ENCODE results near the gene MAML2. TPM values are rescaled to one million over a fixed set of nuclear protein-coding genes. Genes with fewer than 3 reads are reported as not detected.

Gene MAML2
- total RNA-seq, 1 experiment from 2014 or later, result 2.7 TPM

DNA sequence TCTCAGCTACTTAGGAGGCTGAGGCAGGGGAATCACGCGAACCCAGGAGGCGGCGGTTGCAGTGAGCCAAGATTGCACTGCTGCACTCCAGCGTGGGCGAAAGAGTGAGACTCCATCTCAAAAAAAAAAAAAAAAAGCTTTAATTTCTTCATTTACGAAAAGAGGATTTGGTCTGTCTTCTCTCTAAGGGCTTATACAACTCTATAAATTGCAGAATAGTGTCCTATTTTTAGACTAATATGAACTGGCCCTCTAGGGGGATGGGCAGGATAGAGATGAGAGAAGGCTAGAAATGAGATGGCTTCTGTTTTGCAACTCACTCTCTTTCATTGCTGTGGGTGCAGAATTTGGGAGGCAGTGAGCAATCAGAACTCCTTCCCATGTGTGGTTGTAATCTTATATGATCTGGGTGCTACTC lies 11.3 kb downstream of the MAML2 start:
- TF ChIP-seq, protein P1, sequence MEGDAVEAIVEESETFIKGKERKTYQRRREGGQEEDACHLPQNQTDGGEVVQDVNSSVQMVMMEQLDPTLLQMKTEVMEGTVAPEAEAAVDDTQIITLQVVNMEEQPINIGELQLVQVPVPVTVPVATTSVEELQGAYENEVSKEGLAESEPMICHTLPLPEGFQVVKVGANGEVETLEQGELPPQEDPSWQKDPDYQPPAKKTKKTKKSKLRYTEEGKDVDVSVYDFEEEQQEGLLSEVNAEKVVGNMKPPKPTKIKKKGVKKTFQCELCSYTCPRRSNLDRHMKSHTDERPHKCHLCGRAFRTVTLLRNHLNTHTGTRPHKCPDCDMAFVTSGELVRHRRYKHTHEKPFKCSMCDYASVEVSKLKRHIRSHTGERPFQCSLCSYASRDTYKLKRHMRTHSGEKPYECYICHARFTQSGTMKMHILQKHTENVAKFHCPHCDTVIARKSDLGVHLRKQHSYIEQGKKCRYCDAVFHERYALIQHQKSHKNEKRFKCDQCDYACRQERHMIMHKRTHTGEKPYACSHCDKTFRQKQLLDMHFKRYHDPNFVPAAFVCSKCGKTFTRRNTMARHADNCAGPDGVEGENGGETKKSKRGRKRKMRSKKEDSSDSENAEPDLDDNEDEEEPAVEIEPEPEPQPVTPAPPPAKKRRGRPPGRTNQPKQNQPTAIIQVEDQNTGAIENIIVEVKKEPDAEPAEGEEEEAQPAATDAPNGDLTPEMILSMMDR (conservative IDR thresholded peaks at IDR 0.05), result no peak
- H3K79me1 ChIP-seq (ENCODE audit: insufficient read depth, low read depth, low read length, poor library complexity, severe bottlenecking), result no peaks in the 10 kb centered on the region
- H3K27me3 Mint-ChIP-seq (ENCODE audit: low read depth), result no peaks in the 10 kb centered on the region
- H3K18ac ChIP-seq (ENCODE audit: insufficient read length, low read depth, low read length), result no peak overlapping the region
- no peaks in the 10 kb centered on the region for H3K23me2 ChIP-seq (ENCODE audit: insufficient read length, low read depth, low read length, poor library complexity, severe bottlenecking)
- no peaks in the 10 kb centered on the region for H3K9me3 Mint-ChIP-seq
- no peak overlapping the region for H2BK5ac ChIP-seq (ENCODE audit: insufficient read length, low read length)
- no peak overlapping the region for H2AK5ac ChIP-seq (ENCODE audit: insufficient read length, low read length)
- H4K8ac ChIP-seq (replicated peaks; ENCODE audit: insufficient read length, low read depth, low read length), result no peak overlapping the region
- H3K79me2 ChIP-seq (ENCODE audit: insufficient read depth, low read length), result peaks cover 3% of the 10 kb centered on the region; the same call in 1 of the 2 replicates
- no peak overlapping the region for H3K9ac ChIP-seq (ENCODE audit: extremely low read depth, insufficient read length, low read length)
- no peak overlapping the region for H3K4me2 ChIP-seq (ENCODE audit: insufficient read depth, insufficient read length, low read length)
- no peaks in the 10 kb centered on the region; a peak in 1 of 7 replicates for H3K36me3 Mint-ChIP-seq (ENCODE audit: insufficient read depth in 1 of 3, low read depth in 3 of 3)
- H4K91ac ChIP-seq (ENCODE audit: insufficient read length, low read depth, low read length), result no peak overlapping the region
- no peak overlapping the region for H3K14ac ChIP-seq (ENCODE audit: insufficient read depth, low read length)
- no peak overlapping the region for H2BK15ac ChIP-seq (ENCODE audit: low read depth, low read length)
- H3T11ph ChIP-seq (ENCODE audit: low read length), result no peak overlapping the region
- H2BK12ac ChIP-seq (ENCODE audit: insufficient read length, low read depth, low read length), result no peak overlapping the region
- no peak overlapping the region for H4K5ac ChIP-seq (ENCODE audit: insufficient read length, low read depth, low read length)
- DNase-seq, result no peak
- H3K4ac ChIP-seq (ENCODE audit: low read depth, low read length), result no peak overlapping the region
- no peaks in the 10 kb centered on the region for H4K20me1 ChIP-seq (ENCODE audit: control insufficient read depth, insufficient read depth, insufficient read length)
- no peak overlapping the region for H3K23ac ChIP-seq (ENCODE audit: insufficient read length, low read depth, low read length)
- H3K9me3 ChIP-seq (ENCODE audit: control insufficient read depth, low read depth, low read length), result no peaks in the 10 kb centered on the region
- H2BK120ac ChIP-seq (ENCODE audit: low read depth, low read length, poor library complexity, severe bottlenecking), result no peak overlapping the region
- H3K27me3 ChIP-seq (ENCODE audit: insufficient read depth, low read length), result no peaks in the 10 kb centered on the region
- WGBS (ENCODE audit: extremely low coverage, insufficient read length, low lambda C conversion rate), result no CpG with 5 or more reads among the region's 7 CpGs
- H3K56ac ChIP-seq (ENCODE audit: insufficient read length, low read depth, low read length), result no peak overlapping the region
- H2AFZ ChIP-seq (ENCODE audit: low read length), result no peak overlapping the region
- peaks cover 15% of the 10 kb centered on the region for H3K4me1 ChIP-seq (ENCODE audit: insufficient read depth, low read length)
- H3K27ac Mint-ChIP-seq, result peak overlapping the region in 1 of 3 experiments; percentile 84; a peak in 2 of 7 replicates
- no peak overlapping the region for H3K4me3 Mint-ChIP-seq
- no peak overlapping the region for H2BK20ac ChIP-seq (ENCODE audit: low read depth, low read length, poor library complexity, severe bottlenecking)
- H3K4me1 Mint-ChIP-seq, result peaks cover 58 to 71% of the 10 kb centered on the region in 2 experiments
- no peak overlapping the region for H3K27ac ChIP-seq (ENCODE audit: insufficient read length, low read depth, low read length)
